ENCODE data around the gene GRIP1. TPM values are rescaled to one million over a fixed set of nuclear protein-coding genes. Genes with fewer than 3 reads are reported as not detected.

Gene GRIP1
- total and polyA plus RNA-seq, 9 donors: 0.36 to 10.1 (median 3.9) TPM

DNA sequence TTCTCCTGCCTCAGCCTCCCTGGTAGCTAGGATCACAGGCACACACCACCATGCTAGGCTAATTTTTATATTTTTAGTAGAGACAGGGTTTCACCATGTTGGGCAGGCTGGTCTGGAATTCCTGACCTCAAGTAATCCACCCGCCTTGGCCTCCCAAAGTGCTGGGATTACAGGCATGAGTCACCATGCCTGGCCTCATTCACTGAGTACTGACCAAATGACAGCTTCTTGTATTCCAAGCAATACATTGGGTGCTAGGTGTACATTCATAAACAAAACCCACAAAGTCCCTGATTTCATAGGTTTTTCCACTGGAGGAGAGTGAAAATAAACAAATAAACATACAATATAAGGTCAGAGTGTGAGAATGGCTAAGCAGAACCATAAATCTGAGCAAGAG, 240.3 kb downstream of the GRIP1 start:
- 80 to 91% (median 84%) methylated on average over 1 of the region's 1 CpG for WGBS, 3 donors
- no peaks in the 10 kb centered on the region for H3K4me1 ChIP-seq (ENCODE audit: insufficient read depth)
- intact Hi-C loops (cut with DNase I): no loop called here
- no peaks in the 10 kb centered on the region for H3K36me3 ChIP-seq
- no peak for DNase-seq
- TF ChIP-seq POLR2A (IDR thresholded peaks at IDR 0.05) (no peak), EP300 (IDR thresholded peaks at IDR 0.05) (no peak)
- TF ChIP-seq, protein P1, sequence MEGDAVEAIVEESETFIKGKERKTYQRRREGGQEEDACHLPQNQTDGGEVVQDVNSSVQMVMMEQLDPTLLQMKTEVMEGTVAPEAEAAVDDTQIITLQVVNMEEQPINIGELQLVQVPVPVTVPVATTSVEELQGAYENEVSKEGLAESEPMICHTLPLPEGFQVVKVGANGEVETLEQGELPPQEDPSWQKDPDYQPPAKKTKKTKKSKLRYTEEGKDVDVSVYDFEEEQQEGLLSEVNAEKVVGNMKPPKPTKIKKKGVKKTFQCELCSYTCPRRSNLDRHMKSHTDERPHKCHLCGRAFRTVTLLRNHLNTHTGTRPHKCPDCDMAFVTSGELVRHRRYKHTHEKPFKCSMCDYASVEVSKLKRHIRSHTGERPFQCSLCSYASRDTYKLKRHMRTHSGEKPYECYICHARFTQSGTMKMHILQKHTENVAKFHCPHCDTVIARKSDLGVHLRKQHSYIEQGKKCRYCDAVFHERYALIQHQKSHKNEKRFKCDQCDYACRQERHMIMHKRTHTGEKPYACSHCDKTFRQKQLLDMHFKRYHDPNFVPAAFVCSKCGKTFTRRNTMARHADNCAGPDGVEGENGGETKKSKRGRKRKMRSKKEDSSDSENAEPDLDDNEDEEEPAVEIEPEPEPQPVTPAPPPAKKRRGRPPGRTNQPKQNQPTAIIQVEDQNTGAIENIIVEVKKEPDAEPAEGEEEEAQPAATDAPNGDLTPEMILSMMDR (IDR thresholded peaks at IDR 0.05): no peak
- no peaks in the 10 kb centered on the region for H3K9me3 ChIP-seq
- no peaks in the 10 kb centered on the region for H3K27me3 ChIP-seq
- H3K27ac ChIP-seq: no peak overlapping the region
- no peak overlapping the region for H3K4me3 ChIP-seq

DNA sequence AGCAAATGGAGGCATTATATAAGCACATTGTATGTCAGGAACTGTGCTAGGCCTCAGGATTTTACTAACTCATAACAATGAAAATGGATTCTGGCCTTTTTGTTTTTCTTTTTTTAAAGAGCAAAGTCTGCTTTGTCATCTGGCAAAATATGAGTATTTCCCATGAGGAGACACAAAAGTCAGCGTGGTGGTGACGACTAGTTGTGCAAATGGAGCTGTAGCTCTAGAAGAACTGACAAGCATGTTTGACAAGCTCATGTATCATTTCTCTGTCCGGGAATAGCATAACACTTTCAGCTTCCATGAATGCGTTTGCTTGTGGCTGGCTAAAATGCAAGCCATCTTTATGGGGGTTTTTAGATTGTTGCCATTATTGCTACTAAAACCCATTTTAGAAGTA, 248.8 kb downstream of the GRIP1 start:
- Histone ChIP-seq H3K4me3 (no peak overlapping the region), H3K36me3 (no peaks in the 10 kb centered on the region), H3K4me1 (ENCODE audit: insufficient read depth) (no peaks in the 10 kb centered on the region), H3K9me3 (no peaks in the 10 kb centered on the region), H3K27me3 (no peaks in the 10 kb centered on the region), H3K27ac (no peak overlapping the region)
- 88 to 95% (median 89%) methylated on average over 4 of the region's 4 CpGs for WGBS, 3 donors
- intact Hi-C loops (cut with DNase I): no loop called here
- TF ChIP-seq POLR2A (IDR thresholded peaks at IDR 0.05): no peak
- TF ChIP-seq EP300 (IDR thresholded peaks at IDR 0.05): no peak
- TF ChIP-seq, protein P1 (IDR thresholded peaks at IDR 0.05): no peak
- no peak for DNase-seq

DNA sequence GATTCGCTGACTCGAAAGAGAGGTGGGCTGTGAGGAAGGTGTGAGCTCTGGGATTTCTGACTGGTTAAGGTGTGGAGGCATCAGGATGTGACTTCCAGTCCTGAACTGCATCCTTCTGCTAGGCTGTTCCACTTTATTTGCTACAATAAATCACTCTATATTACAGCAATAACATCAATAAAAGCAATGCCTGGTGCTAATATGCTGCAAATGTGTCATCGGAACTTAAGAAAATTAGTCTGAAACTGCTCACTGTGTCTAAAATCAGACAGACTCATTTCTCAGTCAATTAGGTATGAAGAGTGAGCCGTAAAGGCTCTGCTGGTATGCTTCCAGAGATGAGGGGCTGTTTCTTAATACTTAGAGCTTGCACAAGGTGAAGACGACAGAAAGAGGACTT, 250.0 kb downstream of the GRIP1 start:
- WGBS, 3 donors: 79 to 86% (median 84%) methylated on average over 5 of the region's 5 CpGs
- Histone ChIP-seq H3K36me3 (no peaks in the 10 kb centered on the region), H3K27ac (no peak overlapping the region), H3K9me3 (no peaks in the 10 kb centered on the region), H3K4me3 (no peak overlapping the region), H3K27me3 (no peaks in the 10 kb centered on the region), H3K4me1 (ENCODE audit: insufficient read depth) (no peaks in the 10 kb centered on the region)
- no peak for DNase-seq
- intact Hi-C loops (cut with DNase I): no loop called here
- no peak for TF ChIP-seq POLR2A (IDR thresholded peaks at IDR 0.05)
- TF ChIP-seq, protein P1 (IDR thresholded peaks at IDR 0.05): no peak
- TF ChIP-seq EP300 (IDR thresholded peaks at IDR 0.05): no peak

DNA sequence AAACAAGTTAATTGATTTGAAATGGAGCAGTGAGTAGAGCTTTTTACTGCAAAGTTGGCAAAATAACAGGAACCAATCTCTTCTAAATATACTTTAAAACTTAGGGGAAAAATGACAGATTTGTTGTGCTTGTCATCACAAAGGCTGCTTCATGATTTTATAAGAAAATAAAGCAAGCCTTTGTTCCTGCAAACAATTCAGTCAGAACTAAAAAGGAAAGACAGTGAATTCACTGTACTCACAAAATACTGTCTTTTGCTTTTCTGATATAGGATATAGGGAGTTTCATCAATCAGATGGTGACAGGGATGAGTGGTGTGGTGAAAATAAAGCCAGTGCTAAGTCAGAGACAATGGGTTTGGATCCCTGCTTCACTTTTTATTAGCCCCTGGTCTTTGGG, 250.6 kb downstream of the GRIP1 start:
- H3K27ac ChIP-seq: no peak overlapping the region
- H3K4me3 ChIP-seq: no peak overlapping the region
- TF ChIP-seq, protein P1 (IDR thresholded peaks at IDR 0.05): no peak
- no peak for TF ChIP-seq EP300 (IDR thresholded peaks at IDR 0.05)
- TF ChIP-seq POLR2A (IDR thresholded peaks at IDR 0.05): no peak
- no peaks in the 10 kb centered on the region for H3K9me3 ChIP-seq
- no peak for DNase-seq
- intact Hi-C loops (cut with DNase I): no loop called here
- H3K4me1 ChIP-seq (ENCODE audit: insufficient read depth): no peaks in the 10 kb centered on the region
- H3K27me3 ChIP-seq: no peaks in the 10 kb centered on the region
- H3K36me3 ChIP-seq: no peaks in the 10 kb centered on the region

DNA sequence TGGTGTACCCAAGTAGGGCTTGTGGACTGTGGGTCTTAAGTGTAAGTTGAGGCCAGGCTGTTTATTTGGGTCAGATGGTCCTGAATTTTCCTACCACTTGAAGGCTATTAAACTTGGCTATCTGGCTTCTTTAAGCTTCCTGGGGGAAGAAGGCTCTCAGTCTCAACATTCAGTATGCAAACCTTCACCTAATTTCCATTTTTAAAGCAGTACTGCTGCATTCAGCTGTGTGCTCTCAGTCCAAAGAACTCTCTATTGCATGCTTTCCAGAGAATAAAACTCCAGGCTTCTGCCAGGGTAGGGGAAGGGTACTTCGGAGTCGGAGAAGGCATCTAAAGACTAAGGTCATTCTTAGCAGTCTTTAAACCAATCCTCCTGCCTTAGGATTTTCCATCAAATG, 252.2 kb downstream of the GRIP1 start:
- H3K9me3 ChIP-seq: no peaks in the 10 kb centered on the region
- no peak overlapping the region for H3K4me3 ChIP-seq
- H3K27me3 ChIP-seq: no peaks in the 10 kb centered on the region
- DNase-seq: no peak
- no peak for TF ChIP-seq POLR2A (IDR thresholded peaks at IDR 0.05)
- TF ChIP-seq, protein P1 (IDR thresholded peaks at IDR 0.05): no peak
- no peak for TF ChIP-seq EP300 (IDR thresholded peaks at IDR 0.05)
- no peaks in the 10 kb centered on the region for H3K36me3 ChIP-seq
- 76 to 83% (median 80%) methylated on average over 2 of the region's 2 CpGs for WGBS, 3 donors
- no peak overlapping the region for H3K27ac ChIP-seq
- no peaks in the 10 kb centered on the region for H3K4me1 ChIP-seq (ENCODE audit: insufficient read depth)
- intact Hi-C loops (cut with DNase I): no loop called here

All from ovary (tissue), 9 donors.